Measurements from ENCODE around the gene STPG2. TPM values are rescaled to one million over a fixed set of nuclear protein-coding genes. Genes with fewer than 3 reads are reported as not detected.

STPG2 gene
- total RNA-seq, 3 donors from 2014 or later: 0.48 to 3.8 (median 1.6) TPM

GRCh38 chr4:97530676-97531075 lies 612.6 kb downstream of the STPG2 start:
- H3K27ac ChIP-seq: no peak overlapping the region
- TF ChIP-seq CTCF (IDR thresholded peaks at IDR 0.05): no peak
- TF ChIP-seq POLR2AphosphoS5 (IDR thresholded peaks at IDR 0.05): no peak
- no peak for TF ChIP-seq POLR2A (IDR thresholded peaks at IDR 0.05)
- no peaks in the 10 kb centered on the region for H3K4me1 ChIP-seq
- no peaks in the 10 kb centered on the region for H3K9me3 ChIP-seq
- H3K27me3 ChIP-seq: no peaks in the 10 kb centered on the region
- no peaks in the 10 kb centered on the region for H3K36me3 ChIP-seq
- no peak for DNase-seq (ENCODE audit: low spot score in 2 of 2)
- intact Hi-C loops (cut with DNase I; ENCODE audit: low total_unique reads): no loop called here
- no peak overlapping the region for H3K4me3 ChIP-seq

- no peak for TF ChIP-seq POLR2AphosphoS5 (IDR thresholded peaks at IDR 0.05)
- no peak for TF ChIP-seq CTCF (IDR thresholded peaks at IDR 0.05)
- TF ChIP-seq POLR2A (IDR thresholded peaks at IDR 0.05): no peak
- intact Hi-C loops (cut with DNase I; ENCODE audit: low total_unique reads): no loop called here
- H3K4me3 ChIP-seq: no peak overlapping the region
- H3K27me3 ChIP-seq: no peaks in the 10 kb centered on the region
- no peaks in the 10 kb centered on the region for H3K9me3 ChIP-seq
- no peaks in the 10 kb centered on the region for H3K36me3 ChIP-seq
- H3K27ac ChIP-seq: no peak overlapping the region
- DNase-seq (ENCODE audit: low spot score in 2 of 2): no peak
- H3K4me1 ChIP-seq: no peaks in the 10 kb centered on the region
Observed at GRCh38 chr4:97525236-97525635, 618.0 kb downstream of the STPG2 start.

GRCh38 chr4:97517939-97518338 lies 625.3 kb downstream of the STPG2 start:
- no peak for DNase-seq (ENCODE audit: low spot score in 2 of 2)
- no peaks in the 10 kb centered on the region for H3K27me3 ChIP-seq
- no peak overlapping the region for H3K4me3 ChIP-seq
- intact Hi-C loops (cut with DNase I; ENCODE audit: low total_unique reads): no loop called here
- no peaks in the 10 kb centered on the region for H3K9me3 ChIP-seq
- TF ChIP-seq POLR2A (IDR thresholded peaks at IDR 0.05): no peak
- TF ChIP-seq CTCF (IDR thresholded peaks at IDR 0.05): no peak
- TF ChIP-seq POLR2AphosphoS5 (IDR thresholded peaks at IDR 0.05): no peak
- H3K27ac ChIP-seq: no peak overlapping the region
- no peaks in the 10 kb centered on the region for H3K36me3 ChIP-seq
- no peaks in the 10 kb centered on the region for H3K4me1 ChIP-seq

GRCh38 chr4:97513917-97514316 lies 629.4 kb downstream of the STPG2 start:
- Histone ChIP-seq H3K27me3 (no peaks in the 10 kb centered on the region), H3K36me3 (no peaks in the 10 kb centered on the region), H3K27ac (no peak overlapping the region), H3K9me3 (no peaks in the 10 kb centered on the region), H3K4me3 (no peak overlapping the region), H3K4me1 (no peaks in the 10 kb centered on the region)
- TF ChIP-seq POLR2A (IDR thresholded peaks at IDR 0.05): no peak
- no peak for TF ChIP-seq POLR2AphosphoS5 (IDR thresholded peaks at IDR 0.05)
- no peak for TF ChIP-seq CTCF (IDR thresholded peaks at IDR 0.05)
- intact Hi-C loops (cut with DNase I; ENCODE audit: low total_unique reads): no loop called here
- no peak for DNase-seq (ENCODE audit: low spot score in 2 of 2)

Other genes with a start within 250 kb of the STPG2 start
- gene RAP1GDS1, start 117.9 kb upstream of the STPG2 start, total RNA-seq: 10 to 100 TPM; 31.1 to 55.8 (median 33.8) TPM